Neural crest cell (in vitro differentiated cells): ENCODE measurements around the gene C14orf119. TPM values are rescaled to one million over a fixed set of nuclear protein-coding genes. Genes with fewer than 3 reads are reported as not detected.

Experiments
- DNase-seq: peaks from one replicate; pipeline ENCODE4 v3.0.0; 2021; ENCODE audit warnings: low read depth, mixed read lengths, low spot score
- H3K27ac Mint-ChIP-seq: one replicate; pipeline ENCODE4 v1.8.0; 2021; ENCODE audit warnings: mild to moderate bottlenecking, mixed read lengths; ENCODE audit not compliant: unreplicated experiment
- H3K27me3 Mint-ChIP-seq: 2 replicates; pipeline ENCODE4 v1.8.0; 2021; ENCODE audit warnings: low read depth, mild to moderate bottlenecking, mixed read lengths
- H3K36me3 Mint-ChIP-seq: 2 replicates; pipeline ENCODE4 v1.8.0; 2021; ENCODE audit warnings: low read depth, mild to moderate bottlenecking, mixed read lengths
- H3K4me1 Mint-ChIP-seq: 2 replicates; pipeline ENCODE4 v1.8.0; 2021; ENCODE audit warnings: mixed read lengths
- H3K4me3 Mint-ChIP-seq: one replicate; pipeline ENCODE4 v1.8.0; 2021; ENCODE audit warnings: mild to moderate bottlenecking, mixed read lengths
- H3K9me3 Mint-ChIP-seq: 2 replicates; pipeline ENCODE4 v1.8.0; 2021; ENCODE audit warnings: mixed read lengths
- CTCF ChIP-seq: fragments of 200-600 bp; sonication (generic); conservative IDR thresholded peaks from 2 replicates; pipeline ENCODE4 v1.5.0; 2021; ENCODE audit warnings: antibody characterized with exemption, mild to moderate bottlenecking
- long read RNA-seq: library from polyadenylated mRNA; unstranded; transcript quantifications from one replicate; pipeline ENCODE4 v2.0.0, GENCODE V29; 2020
- total RNA-seq: library from RNA; stranded (reverse); gene quantifications from 2 replicates; pipeline ENCODE4 v1.2.1, GENCODE V29; 2021

Gene C14orf119
- 46.1 and 48.6 TPM in 2 replicates for total RNA-seq
- long read RNA-seq, transcript C14orf119-201 (2 exons, 3,660 nt), result major isoform, 104 of 111 reads
- long read RNA-seq, partial matches to known transcripts, result 0 of 111 reads
- long read RNA-seq, other reads (novel, unspliced or antisense), result 7 of 111 reads

- Mint-ChIP-seq H3K27me3 (no peaks in the 10 kb centered on the region), H3K4me1 (peaks cover 15% of the 10 kb centered on the region), H3K36me3 (peaks cover 8% of the 10 kb centered on the region), H3K9me3 (no peaks in the 10 kb centered on the region), H3K4me3 (no peak within 1 kb of the TSS), H3K27ac (no peak within 1 kb of the TSS)
- TF ChIP-seq CTCF, result no peak
- DNase-seq, result no peak
Measured at GRCh38 chr14:23095196-23096108, at the start of gene C14orf119. Gene C14orf119 (plus strand): TSS chr14:23095505. CDS start chr14:23097659, 2,154 bp downstream.

- H3K4me3 Mint-ChIP-seq, result no peak overlapping the region
Measured at GRCh38 chr14:23047034-23047634, 48.2 kb upstream of the C14orf119 start.

GRCh38 chr14:23047751-23048693 is 47.3 kb upstream of the C14orf119 start:
- H3K9me3 Mint-ChIP-seq, result no peaks in the 10 kb centered on the region
- no peak overlapping the region for H3K4me3 Mint-ChIP-seq
- peaks cover 4% of the 10 kb centered on the region for H3K36me3 Mint-ChIP-seq
- no peaks in the 10 kb centered on the region for H3K27me3 Mint-ChIP-seq
- H3K27ac Mint-ChIP-seq, result no peak overlapping the region
- no peak for DNase-seq
- peaks cover 4% of the 10 kb centered on the region for H3K4me1 Mint-ChIP-seq
- TF ChIP-seq CTCF, result no peak

More at GRCh38 chr14:23047034-23047634, 48.2 kb upstream of the C14orf119 start:
- no peak for TF ChIP-seq CTCF
- no peak for DNase-seq
- Mint-ChIP-seq H3K27ac (peak overlapping the region; percentile 12), H3K4me1 (peaks cover 4% of the 10 kb centered on the region), H3K9me3 (no peaks in the 10 kb centered on the region), H3K36me3 (peaks cover 4% of the 10 kb centered on the region), H3K27me3 (no peaks in the 10 kb centered on the region)

- H3K9me3 Mint-ChIP-seq, result no peaks in the 10 kb centered on the region
- no peak overlapping the region for H3K4me3 Mint-ChIP-seq
- no peak for TF ChIP-seq CTCF
- peaks cover 4% of the 10 kb centered on the region for H3K36me3 Mint-ChIP-seq
- no peak for DNase-seq
- no peak overlapping the region for H3K27ac Mint-ChIP-seq
- no peaks in the 10 kb centered on the region for H3K27me3 Mint-ChIP-seq
- H3K4me1 Mint-ChIP-seq, result peaks cover 2% of the 10 kb centered on the region
Measured at GRCh38 chr14:23049011-23049410, 46.3 kb upstream of the C14orf119 start.
